GM23338 (cell line): Measurements from ENCODE around the gene ADPRH. TPM values are rescaled to one million over a fixed set of nuclear protein-coding genes. Genes with fewer than 3 reads are reported as not detected.

Experiments used
- ATAC-seq: fragments of 200-7000 bp; cut with Tn5 transposase; 3 replicates; pipeline ENCODE4 v1.9.1; 2020
- DNase-seq: peaks from one replicate; pipeline ENCODE4 v3.0.0-alpha.2; 2015; ENCODE audit warnings: low spot score
- H2AFZ ChIP-seq: fragments of 200-600 bp; sonication (generic); 2 replicates; pipeline ENCODE4 v1.8.0; 2016; ENCODE audit warnings: antibody characterized with exemption, mild to moderate bottlenecking, moderate library complexity
- H3F3A ChIP-seq: fragments of 200-600 bp; sonication (generic); replicated peaks from 2 replicates; pipeline ENCODE4 v1.8.0; 2017; ENCODE audit warnings: antibody characterized with exemption, mixed run types, low read depth
- H3K27ac ChIP-seq: fragments of 200-600 bp; sonication (generic); 2 replicates; pipeline ENCODE4 v1.6.1; 2016; ENCODE audit warnings: low read depth
- H3K27me3 ChIP-seq: fragments of 200-600 bp; sonication (generic); 2 replicates; pipeline ENCODE4 v1.8.0; 2016; ENCODE audit warnings: mild to moderate bottlenecking, mixed run types, moderate library complexity; ENCODE audit not compliant: insufficient read depth
- H3K36me3 ChIP-seq: fragments of 200-600 bp; sonication (generic); 2 replicates; pipeline ENCODE4 v1.8.0; 2016; ENCODE audit warnings: mild to moderate bottlenecking; ENCODE audit not compliant: insufficient read depth
- H3K4me1 ChIP-seq: fragments of 200-600 bp; sonication (generic); 2 replicates; pipeline ENCODE4 v1.8.0; 2016; ENCODE audit warnings: mild to moderate bottlenecking, moderate library complexity; ENCODE audit not compliant: insufficient read depth
- H3K4me2 ChIP-seq: fragments of 200-600 bp; sonication (generic); 2 replicates; pipeline ENCODE4 v1.7.1; 2017; ENCODE audit warnings: mixed run types
- H3K4me3 ChIP-seq: fragments of 200-600 bp; sonication (generic); 2 replicates; pipeline ENCODE4 v1.6.1; 2016; ENCODE audit warnings: mixed run types
- H3K79me2 ChIP-seq: fragments of 200-600 bp; sonication (generic); replicated peaks from 2 replicates; pipeline ENCODE4 v1.8.0; 2017; ENCODE audit warnings: mild to moderate bottlenecking; ENCODE audit not compliant: insufficient read depth
- H3K9me2 ChIP-seq: fragments of 200-600 bp; sonication (generic); 2 replicates; pipeline ENCODE4 v1.8.0; 2017; ENCODE audit not compliant: insufficient read depth
- H4K20me1 ChIP-seq: fragments of 200-600 bp; sonication (generic); replicated peaks from 2 replicates; pipeline ENCODE4 v1.8.0; 2017; ENCODE audit warnings: mild to moderate bottlenecking; ENCODE audit not compliant: insufficient read depth
- H3K27ac Mint-ChIP-seq: 2 replicates; pipeline ENCODE4 v1.8.0; 2020; ENCODE audit warnings: inconsistent platforms, mild to moderate bottlenecking, moderate library complexity, mixed read lengths
- H3K27me3 Mint-ChIP-seq: 3 replicates; pipeline ENCODE4 v1.8.0; 2022; ENCODE audit warnings: low read depth, mild to moderate bottlenecking, moderate library complexity, mixed read lengths, inconsistent platforms; ENCODE audit not compliant: insufficient read depth, poor library complexity
- H3K36me3 Mint-ChIP-seq: 3 replicates; pipeline ENCODE4 v1.8.0; 2021; ENCODE audit warnings: low read depth, mild to moderate bottlenecking, inconsistent platforms, moderate library complexity, mixed read lengths
- H3K4me1 Mint-ChIP-seq: 3 replicates; pipeline ENCODE4 v1.8.0; 2020; ENCODE audit warnings: mild to moderate bottlenecking, inconsistent platforms, mixed read lengths
- H3K4me3 Mint-ChIP-seq: 3 replicates; pipeline ENCODE4 v1.8.0; 2021; ENCODE audit warnings: moderate library complexity, mild to moderate bottlenecking, inconsistent platforms, mixed read lengths
- H3K9me3 Mint-ChIP-seq: 3 replicates; pipeline ENCODE4 v1.8.0; 2020; ENCODE audit warnings: moderate library complexity, mild to moderate bottlenecking, inconsistent platforms, mixed read lengths
- CREB1 ChIP-seq: fragments of 250-450 bp; sonication (Bioruptor Pico); IDR thresholded peaks from 2 replicates; pipeline ENCODE4 v1.5.0; 2020; ENCODE audit warnings: low read depth, mild to moderate bottlenecking, moderate library complexity
- EZH2 ChIP-seq: fragments of 200-600 bp; sonication (generic); IDR thresholded peaks from one replicate; pipeline ENCODE4 v1.8.0; 2017; ENCODE audit warnings: antibody characterized with exemption, mild to moderate bottlenecking, low read depth; ENCODE audit not compliant: unreplicated experiment
- EZH2phosphoT487 ChIP-seq: fragments of 200-600 bp; sonication (generic); IDR thresholded peaks from one replicate; pipeline ENCODE4 v1.8.1; 2018; ENCODE audit warnings: antibody characterized with exemption; ENCODE audit not compliant: unreplicated experiment
- JUNB ChIP-seq: IDR thresholded peaks from one replicate; pipeline ENCODE4 v1.6.1; 2016; ENCODE audit warnings: antibody characterized with exemption; ENCODE audit not compliant: unreplicated experiment
- NANOG ChIP-seq: IDR thresholded peaks from 2 replicates; pipeline ENCODE4 v1.6.1; 2016; ENCODE audit warnings: antibody characterized with exemption, borderline replicate concordance
- POLR2AphosphoS5 ChIP-seq: IDR thresholded peaks from 2 replicates; pipeline ENCODE4 v1.6.1; 2016; ENCODE audit warnings: antibody characterized with exemption, low read depth
- STAT1 ChIP-seq: IDR thresholded peaks from one replicate; pipeline ENCODE4 v1.6.1; 2016; ENCODE audit warnings: antibody characterized with exemption; ENCODE audit not compliant: unreplicated experiment
- ZNF114 ChIP-seq: fragments of 250-450 bp; sonication (Bioruptor Pico); IDR thresholded peaks from 2 replicates; pipeline ENCODE4 v1.5.0; 2020; ENCODE audit warnings: mild to moderate bottlenecking, moderate library complexity
- ZNF331 ChIP-seq: fragments of 250-450 bp; sonication (Bioruptor Pico); IDR thresholded peaks from 2 replicates; pipeline ENCODE4 v1.5.0; 2020; ENCODE audit warnings: low read depth, mild to moderate bottlenecking, moderate library complexity
- polyA plus RNA-seq: library from polyadenylated mRNA; unstranded; fragments of >200 nt; fragmentation: Nextera tagmentation; extraction: Ambion mirVana; gene quantifications from 2 replicates; pipeline ENCODE4 v1.2.1, GENCODE V29; 2016
- total RNA-seq: library from RNA; depleted of rRNA; stranded (reverse); fragments of >200 nt; shearing (Covaris generic); gene quantifications from 2 replicates; pipeline ENCODE4 v1.2.3, GENCODE V29; 2014
- TF ChIP-seq, protein P1 (sequence below): IDR thresholded peaks from 2 replicates; pipeline ENCODE4 v1.6.1; 2016; ENCODE audit warnings: antibody characterized with exemption
- TF ChIP-seq, protein P2 (sequence below): fragments of 250-450 bp; sonication (Bioruptor Pico); IDR thresholded peaks from 2 replicates; pipeline ENCODE4 v1.5.0; 2020; ENCODE audit warnings: mild to moderate bottlenecking, moderate library complexity
- TF ChIP-seq, protein P3 (sequence below): IDR thresholded peaks from one replicate; pipeline ENCODE4 v1.6.1; 2018; ENCODE audit warnings: antibody characterized with exemption; ENCODE audit not compliant: unreplicated experiment
- TF ChIP-seq, protein P4 (sequence below), 2 experiments: fragments of 200-600 bp in 1 of 2; sonication (generic) in 1 of 2; conservative IDR thresholded peaks; 2 replicates each; pipeline versions ENCODE4 v1.5.1 to v1.6.1; 2016 to 2017; ENCODE audit warnings: antibody characterized with exemption in 2 of 2, low read depth in 2 of 2, mild to moderate bottlenecking in 2 of 2, moderate library complexity in 1 of 2

ADPRH gene
- total and polyA plus RNA-seq, 2 experiments from 2014 or later: 1.2 to 3.4 TPM

DNA sequence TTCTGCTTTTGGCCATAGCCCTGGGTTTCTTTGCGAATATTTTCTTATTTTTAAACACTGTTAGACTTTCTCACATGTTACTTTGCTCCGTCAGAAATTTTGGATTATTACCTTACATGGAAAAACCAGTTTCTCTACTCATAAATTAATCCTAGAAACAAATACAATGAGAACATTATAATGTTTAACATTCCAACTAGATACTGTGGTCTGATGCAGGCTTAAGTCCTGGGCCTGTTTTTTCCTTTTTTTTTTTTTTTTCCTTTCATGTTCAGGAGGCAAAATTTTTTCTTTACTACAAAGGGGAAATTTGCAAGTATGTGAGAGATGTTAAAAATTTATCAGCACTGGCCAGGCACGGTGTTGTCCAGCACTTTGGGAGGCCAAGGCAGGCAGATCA lies 52.2 kb downstream of the ADPRH start:
- H2AFZ ChIP-seq: no peak overlapping the region
- H3K4me3 ChIP-seq: no peak overlapping the region
- H4K20me1 ChIP-seq: no peaks in the 10 kb centered on the region
- no peaks in the 10 kb centered on the region for H3K36me3 ChIP-seq
- no peak overlapping the region for H3K4me3 Mint-ChIP-seq
- no peaks in the 10 kb centered on the region for H3K79me2 ChIP-seq
- no peak for TF ChIP-seq EZH2phosphoT487
- TF ChIP-seq CREB1 (CRISPR knock-in tag): no peak
- TF ChIP-seq, protein P1, sequence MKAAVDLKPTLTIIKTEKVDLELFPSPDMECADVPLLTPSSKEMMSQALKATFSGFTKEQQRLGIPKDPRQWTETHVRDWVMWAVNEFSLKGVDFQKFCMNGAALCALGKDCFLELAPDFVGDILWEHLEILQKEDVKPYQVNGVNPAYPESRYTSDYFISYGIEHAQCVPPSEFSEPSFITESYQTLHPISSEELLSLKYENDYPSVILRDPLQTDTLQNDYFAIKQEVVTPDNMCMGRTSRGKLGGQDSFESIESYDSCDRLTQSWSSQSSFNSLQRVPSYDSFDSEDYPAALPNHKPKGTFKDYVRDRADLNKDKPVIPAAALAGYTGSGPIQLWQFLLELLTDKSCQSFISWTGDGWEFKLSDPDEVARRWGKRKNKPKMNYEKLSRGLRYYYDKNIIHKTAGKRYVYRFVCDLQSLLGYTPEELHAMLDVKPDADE: no peak
- TF ChIP-seq STAT1: no peak
- TF ChIP-seq POLR2AphosphoS5: no peak
- TF ChIP-seq EZH2: no peak
- no peak for TF ChIP-seq ZNF331
- TF ChIP-seq, protein P2, sequence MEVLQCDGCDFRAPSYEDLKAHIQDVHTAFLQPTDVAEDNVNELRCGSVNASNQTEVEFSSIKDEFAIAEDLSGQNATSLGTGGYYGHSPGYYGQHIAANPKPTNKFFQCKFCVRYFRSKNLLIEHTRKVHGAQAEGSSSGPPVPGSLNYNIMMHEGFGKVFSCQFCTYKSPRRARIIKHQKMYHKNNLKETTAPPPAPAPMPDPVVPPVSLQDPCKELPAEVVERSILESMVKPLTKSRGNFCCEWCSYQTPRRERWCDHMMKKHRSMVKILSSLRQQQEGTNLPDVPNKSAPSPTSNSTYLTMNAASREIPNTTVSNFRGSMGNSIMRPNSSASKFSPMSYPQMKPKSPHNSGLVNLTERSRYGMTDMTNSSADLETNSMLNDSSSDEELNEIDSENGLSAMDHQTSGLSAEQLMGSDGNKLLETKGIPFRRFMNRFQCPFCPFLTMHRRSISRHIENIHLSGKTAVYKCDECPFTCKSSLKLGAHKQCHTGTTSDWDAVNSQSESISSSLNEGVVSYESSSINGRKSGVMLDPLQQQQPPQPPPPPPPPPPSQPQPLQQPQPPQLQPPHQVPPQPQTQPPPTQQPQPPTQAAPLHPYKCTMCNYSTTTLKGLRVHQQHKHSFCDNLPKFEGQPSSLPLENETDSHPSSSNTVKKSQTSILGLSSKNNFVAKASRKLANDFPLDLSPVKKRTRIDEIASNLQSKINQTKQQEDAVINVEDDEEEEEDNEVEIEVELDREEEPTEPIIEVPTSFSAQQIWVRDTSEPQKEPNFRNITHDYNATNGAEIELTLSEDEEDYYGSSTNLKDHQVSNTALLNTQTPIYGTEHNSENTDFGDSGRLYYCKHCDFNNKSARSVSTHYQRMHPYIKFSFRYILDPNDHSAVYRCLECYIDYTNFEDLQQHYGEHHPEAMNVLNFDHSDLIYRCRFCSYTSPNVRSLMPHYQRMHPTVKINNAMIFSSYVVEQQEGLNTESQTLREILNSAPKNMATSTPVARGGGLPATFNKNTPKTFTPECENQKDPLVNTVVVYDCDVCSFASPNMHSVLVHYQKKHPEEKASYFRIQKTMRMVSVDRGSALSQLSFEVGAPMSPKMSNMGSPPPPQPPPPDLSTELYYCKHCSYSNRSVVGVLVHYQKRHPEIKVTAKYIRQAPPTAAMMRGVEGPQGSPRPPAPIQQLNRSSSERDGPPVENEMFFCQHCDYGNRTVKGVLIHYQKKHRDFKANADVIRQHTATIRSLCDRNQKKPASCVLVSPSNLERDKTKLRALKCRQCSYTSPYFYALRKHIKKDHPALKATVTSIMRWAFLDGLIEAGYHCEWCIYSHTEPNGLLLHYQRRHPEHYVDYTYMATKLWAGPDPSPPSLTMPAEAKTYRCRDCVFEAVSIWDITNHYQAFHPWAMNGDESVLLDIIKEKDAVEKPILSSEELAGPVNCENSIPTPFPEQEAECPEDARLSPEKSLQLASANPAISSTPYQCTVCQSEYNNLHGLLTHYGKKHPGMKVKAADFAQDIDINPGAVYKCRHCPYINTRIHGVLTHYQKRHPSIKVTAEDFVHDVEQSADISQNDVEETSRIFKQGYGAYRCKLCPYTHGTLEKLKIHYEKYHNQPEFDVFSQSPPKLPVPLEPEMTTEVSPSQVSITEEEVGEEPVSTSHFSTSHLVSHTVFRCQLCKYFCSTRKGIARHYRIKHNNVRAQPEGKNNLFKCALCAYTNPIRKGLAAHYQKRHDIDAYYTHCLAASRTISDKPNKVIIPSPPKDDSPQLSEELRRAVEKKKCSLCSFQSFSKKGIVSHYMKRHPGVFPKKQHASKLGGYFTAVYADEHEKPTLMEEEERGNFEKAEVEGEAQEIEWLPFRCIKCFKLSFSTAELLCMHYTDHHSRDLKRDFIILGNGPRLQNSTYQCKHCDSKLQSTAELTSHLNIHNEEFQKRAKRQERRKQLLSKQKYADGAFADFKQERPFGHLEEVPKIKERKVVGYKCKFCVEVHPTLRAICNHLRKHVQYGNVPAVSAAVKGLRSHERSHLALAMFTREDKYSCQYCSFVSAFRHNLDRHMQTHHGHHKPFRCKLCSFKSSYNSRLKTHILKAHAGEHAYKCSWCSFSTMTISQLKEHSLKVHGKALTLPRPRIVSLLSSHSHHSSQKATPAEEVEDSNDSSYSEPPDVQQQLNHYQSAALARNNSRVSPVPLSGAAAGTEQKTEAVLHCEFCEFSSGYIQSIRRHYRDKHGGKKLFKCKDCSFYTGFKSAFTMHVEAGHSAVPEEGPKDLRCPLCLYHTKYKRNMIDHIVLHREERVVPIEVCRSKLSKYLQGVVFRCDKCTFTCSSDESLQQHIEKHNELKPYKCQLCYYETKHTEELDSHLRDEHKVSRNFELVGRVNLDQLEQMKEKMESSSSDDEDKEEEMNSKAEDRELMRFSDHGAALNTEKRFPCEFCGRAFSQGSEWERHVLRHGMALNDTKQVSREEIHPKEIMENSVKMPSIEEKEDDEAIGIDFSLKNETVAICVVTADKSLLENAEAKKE (CRISPR knock-in tag): no peak
- no peak for TF ChIP-seq ZNF114 (CRISPR knock-in tag)
- TF ChIP-seq NANOG: no peak
- TF ChIP-seq, protein P3, sequence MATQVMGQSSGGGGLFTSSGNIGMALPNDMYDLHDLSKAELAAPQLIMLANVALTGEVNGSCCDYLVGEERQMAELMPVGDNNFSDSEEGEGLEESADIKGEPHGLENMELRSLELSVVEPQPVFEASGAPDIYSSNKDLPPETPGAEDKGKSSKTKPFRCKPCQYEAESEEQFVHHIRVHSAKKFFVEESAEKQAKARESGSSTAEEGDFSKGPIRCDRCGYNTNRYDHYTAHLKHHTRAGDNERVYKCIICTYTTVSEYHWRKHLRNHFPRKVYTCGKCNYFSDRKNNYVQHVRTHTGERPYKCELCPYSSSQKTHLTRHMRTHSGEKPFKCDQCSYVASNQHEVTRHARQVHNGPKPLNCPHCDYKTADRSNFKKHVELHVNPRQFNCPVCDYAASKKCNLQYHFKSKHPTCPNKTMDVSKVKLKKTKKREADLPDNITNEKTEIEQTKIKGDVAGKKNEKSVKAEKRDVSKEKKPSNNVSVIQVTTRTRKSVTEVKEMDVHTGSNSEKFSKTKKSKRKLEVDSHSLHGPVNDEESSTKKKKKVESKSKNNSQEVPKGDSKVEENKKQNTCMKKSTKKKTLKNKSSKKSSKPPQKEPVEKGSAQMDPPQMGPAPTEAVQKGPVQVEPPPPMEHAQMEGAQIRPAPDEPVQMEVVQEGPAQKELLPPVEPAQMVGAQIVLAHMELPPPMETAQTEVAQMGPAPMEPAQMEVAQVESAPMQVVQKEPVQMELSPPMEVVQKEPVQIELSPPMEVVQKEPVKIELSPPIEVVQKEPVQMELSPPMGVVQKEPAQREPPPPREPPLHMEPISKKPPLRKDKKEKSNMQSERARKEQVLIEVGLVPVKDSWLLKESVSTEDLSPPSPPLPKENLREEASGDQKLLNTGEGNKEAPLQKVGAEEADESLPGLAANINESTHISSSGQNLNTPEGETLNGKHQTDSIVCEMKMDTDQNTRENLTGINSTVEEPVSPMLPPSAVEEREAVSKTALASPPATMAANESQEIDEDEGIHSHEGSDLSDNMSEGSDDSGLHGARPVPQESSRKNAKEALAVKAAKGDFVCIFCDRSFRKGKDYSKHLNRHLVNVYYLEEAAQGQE: no peak
- TF ChIP-seq, protein P4, sequence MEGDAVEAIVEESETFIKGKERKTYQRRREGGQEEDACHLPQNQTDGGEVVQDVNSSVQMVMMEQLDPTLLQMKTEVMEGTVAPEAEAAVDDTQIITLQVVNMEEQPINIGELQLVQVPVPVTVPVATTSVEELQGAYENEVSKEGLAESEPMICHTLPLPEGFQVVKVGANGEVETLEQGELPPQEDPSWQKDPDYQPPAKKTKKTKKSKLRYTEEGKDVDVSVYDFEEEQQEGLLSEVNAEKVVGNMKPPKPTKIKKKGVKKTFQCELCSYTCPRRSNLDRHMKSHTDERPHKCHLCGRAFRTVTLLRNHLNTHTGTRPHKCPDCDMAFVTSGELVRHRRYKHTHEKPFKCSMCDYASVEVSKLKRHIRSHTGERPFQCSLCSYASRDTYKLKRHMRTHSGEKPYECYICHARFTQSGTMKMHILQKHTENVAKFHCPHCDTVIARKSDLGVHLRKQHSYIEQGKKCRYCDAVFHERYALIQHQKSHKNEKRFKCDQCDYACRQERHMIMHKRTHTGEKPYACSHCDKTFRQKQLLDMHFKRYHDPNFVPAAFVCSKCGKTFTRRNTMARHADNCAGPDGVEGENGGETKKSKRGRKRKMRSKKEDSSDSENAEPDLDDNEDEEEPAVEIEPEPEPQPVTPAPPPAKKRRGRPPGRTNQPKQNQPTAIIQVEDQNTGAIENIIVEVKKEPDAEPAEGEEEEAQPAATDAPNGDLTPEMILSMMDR (conservative IDR thresholded peaks at IDR 0.05; ENCODE audit: low read depth in 2 of 2): no peak
- no peak for TF ChIP-seq JUNB
- no peaks in the 10 kb centered on the region for H3K27me3 Mint-ChIP-seq
- H3K4me1 ChIP-seq: no peaks in the 10 kb centered on the region
- no peak overlapping the region for H3K27ac ChIP-seq
- no peak for DNase-seq
- H3K27me3 ChIP-seq: no peaks in the 10 kb centered on the region
- H3K4me2 ChIP-seq: no peak overlapping the region
- ATAC-seq: no peak
- H3F3A ChIP-seq: no peaks in the 10 kb centered on the region
- no peaks in the 10 kb centered on the region for H3K9me3 Mint-ChIP-seq
- H3K4me1 Mint-ChIP-seq: peaks cover 9% of the 10 kb centered on the region; the same call in 2 of the 3 replicates
- no peaks in the 10 kb centered on the region for H3K9me2 ChIP-seq
- H3K36me3 Mint-ChIP-seq: no peaks in the 10 kb centered on the region
- no peak overlapping the region for H3K27ac Mint-ChIP-seq
